ENCODE measurements around the gene TMEM213. TPM values are rescaled to one million over a fixed set of nuclear protein-coding genes. Genes with fewer than 3 reads are reported as not detected.

The TMEM213 gene
- total and polyA plus RNA-seq, 2 of the 8 experiments (the other 6 are each of a cell fraction or from before 2014, with no cell fraction given), result 0.21 to 0.67 TPM

GRCh38 chr7:138804618-138805017 lies 6.8 kb downstream of the TMEM213 start (continued):
- no peak for TF ChIP-seq EGR1 (IDR thresholded peaks at IDR 0.05; ENCODE audit: borderline replicate concordance, low read depth, low read length)
- TF ChIP-seq MAX (IDR thresholded peaks at IDR 0.05), result no peak
- no peak for TF ChIP-seq ASH2L (IDR thresholded peaks at IDR 0.05; ENCODE audit: low read length)
- no peak for TF ChIP-seq BCL11A (IDR thresholded peaks at IDR 0.05; ENCODE audit: low read depth in 2 of 2, low read length in 2 of 2)
- no peak for TF ChIP-seq KDM5A (IDR thresholded peaks at IDR 0.05; ENCODE audit: low read length)

Measured in H1 (cell line).